HL-60 (cell line): ENCODE measurements around the gene NATD1.
A peak's percentile ranks its signal among the peaks of the same experiment; 100 is the strongest.

ENCODE experiments used
- DNase-seq, 2 experiments: peaks; one replicate each; pipeline ENCODE4 v3.0.0-alpha.2; 2010 to 2020; ENCODE audit warnings: low read depth in 1 of 2, low spot score in 1 of 2
- H3K27ac ChIP-seq: fragments of 250-450 bp; sonication (Bioruptor Pico); replicated peaks from 2 replicates; pipeline ENCODE4 v1.5.1; 2020; ENCODE audit warnings: mild to moderate bottlenecking, moderate library complexity
- H3K27me3 ChIP-seq: fragments of 250-450 bp; sonication (Bioruptor Pico); 2 replicates; pipeline ENCODE4 v1.5.1; 2021; ENCODE audit warnings: mild to moderate bottlenecking, moderate library complexity; ENCODE audit not compliant: insufficient read depth, poor library complexity, severe bottlenecking
- H3K4me3 ChIP-seq: replicated peaks from 2 replicates; pipeline ENCODE4 v1.5.1; 2011; ENCODE audit warnings: mild to moderate bottlenecking, control low read depth, low read length; ENCODE audit not compliant: insufficient read depth
- GABPA ChIP-seq: IDR thresholded peaks from 2 replicates; pipeline ENCODE4 v1.6.1; 2012; ENCODE audit warnings: low read depth
- POLR2AphosphoS5 ChIP-seq: IDR thresholded peaks from 2 replicates; pipeline ENCODE4 v1.6.1; 2012; ENCODE audit warnings: low read depth
- SPI1 ChIP-seq: IDR thresholded peaks from 2 replicates; pipeline ENCODE4 v1.6.1; 2012; ENCODE audit warnings: low read depth, mild to moderate bottlenecking, borderline replicate concordance
- TF ChIP-seq, protein P1 (sequence below): IDR thresholded peaks from 2 replicates; pipeline ENCODE4 v1.6.1; 2012; ENCODE audit warnings: low read depth; ENCODE audit not compliant: insufficient replicate concordance
- TF ChIP-seq, protein P2 (sequence below): IDR thresholded peaks from one replicate; pipeline ENCODE4 v1.5.1; 2011; ENCODE audit warnings: low read length, control low read depth, inconsistent platforms; ENCODE audit not compliant: insufficient read depth

Gene NATD1

DNA sequence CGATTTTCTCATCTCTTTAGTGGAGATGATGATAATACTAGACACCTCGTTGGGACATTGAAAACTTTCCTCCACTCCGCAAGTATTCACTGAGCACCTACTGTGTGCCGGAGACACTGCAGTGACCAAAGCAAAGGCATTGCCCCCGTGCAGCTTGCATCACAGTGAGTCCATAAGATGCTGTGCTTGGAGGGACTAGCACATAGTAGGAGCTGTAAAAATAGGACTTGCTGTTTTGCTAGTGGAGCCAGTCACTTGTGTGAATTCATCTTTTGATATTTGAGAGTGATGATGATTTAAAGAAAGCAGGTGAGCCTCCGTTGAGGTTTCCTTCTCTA, 26.0 kb upstream of the NATD1 start:
- Histone ChIP-seq H3K4me3 (no peak overlapping the region), H3K27me3 (no peaks in the 10 kb centered on the region), H3K27ac (peak overlapping the region; percentile 61)
- DNase-seq = no peak
- TF ChIP-seq POLR2AphosphoS5 = no peak
- no peak for TF ChIP-seq SPI1
- TF ChIP-seq, protein P1, sequence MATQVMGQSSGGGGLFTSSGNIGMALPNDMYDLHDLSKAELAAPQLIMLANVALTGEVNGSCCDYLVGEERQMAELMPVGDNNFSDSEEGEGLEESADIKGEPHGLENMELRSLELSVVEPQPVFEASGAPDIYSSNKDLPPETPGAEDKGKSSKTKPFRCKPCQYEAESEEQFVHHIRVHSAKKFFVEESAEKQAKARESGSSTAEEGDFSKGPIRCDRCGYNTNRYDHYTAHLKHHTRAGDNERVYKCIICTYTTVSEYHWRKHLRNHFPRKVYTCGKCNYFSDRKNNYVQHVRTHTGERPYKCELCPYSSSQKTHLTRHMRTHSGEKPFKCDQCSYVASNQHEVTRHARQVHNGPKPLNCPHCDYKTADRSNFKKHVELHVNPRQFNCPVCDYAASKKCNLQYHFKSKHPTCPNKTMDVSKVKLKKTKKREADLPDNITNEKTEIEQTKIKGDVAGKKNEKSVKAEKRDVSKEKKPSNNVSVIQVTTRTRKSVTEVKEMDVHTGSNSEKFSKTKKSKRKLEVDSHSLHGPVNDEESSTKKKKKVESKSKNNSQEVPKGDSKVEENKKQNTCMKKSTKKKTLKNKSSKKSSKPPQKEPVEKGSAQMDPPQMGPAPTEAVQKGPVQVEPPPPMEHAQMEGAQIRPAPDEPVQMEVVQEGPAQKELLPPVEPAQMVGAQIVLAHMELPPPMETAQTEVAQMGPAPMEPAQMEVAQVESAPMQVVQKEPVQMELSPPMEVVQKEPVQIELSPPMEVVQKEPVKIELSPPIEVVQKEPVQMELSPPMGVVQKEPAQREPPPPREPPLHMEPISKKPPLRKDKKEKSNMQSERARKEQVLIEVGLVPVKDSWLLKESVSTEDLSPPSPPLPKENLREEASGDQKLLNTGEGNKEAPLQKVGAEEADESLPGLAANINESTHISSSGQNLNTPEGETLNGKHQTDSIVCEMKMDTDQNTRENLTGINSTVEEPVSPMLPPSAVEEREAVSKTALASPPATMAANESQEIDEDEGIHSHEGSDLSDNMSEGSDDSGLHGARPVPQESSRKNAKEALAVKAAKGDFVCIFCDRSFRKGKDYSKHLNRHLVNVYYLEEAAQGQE = no peak
- TF ChIP-seq GABPA = no peak
- TF ChIP-seq, protein P2, sequence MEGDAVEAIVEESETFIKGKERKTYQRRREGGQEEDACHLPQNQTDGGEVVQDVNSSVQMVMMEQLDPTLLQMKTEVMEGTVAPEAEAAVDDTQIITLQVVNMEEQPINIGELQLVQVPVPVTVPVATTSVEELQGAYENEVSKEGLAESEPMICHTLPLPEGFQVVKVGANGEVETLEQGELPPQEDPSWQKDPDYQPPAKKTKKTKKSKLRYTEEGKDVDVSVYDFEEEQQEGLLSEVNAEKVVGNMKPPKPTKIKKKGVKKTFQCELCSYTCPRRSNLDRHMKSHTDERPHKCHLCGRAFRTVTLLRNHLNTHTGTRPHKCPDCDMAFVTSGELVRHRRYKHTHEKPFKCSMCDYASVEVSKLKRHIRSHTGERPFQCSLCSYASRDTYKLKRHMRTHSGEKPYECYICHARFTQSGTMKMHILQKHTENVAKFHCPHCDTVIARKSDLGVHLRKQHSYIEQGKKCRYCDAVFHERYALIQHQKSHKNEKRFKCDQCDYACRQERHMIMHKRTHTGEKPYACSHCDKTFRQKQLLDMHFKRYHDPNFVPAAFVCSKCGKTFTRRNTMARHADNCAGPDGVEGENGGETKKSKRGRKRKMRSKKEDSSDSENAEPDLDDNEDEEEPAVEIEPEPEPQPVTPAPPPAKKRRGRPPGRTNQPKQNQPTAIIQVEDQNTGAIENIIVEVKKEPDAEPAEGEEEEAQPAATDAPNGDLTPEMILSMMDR = no peak

DNA sequence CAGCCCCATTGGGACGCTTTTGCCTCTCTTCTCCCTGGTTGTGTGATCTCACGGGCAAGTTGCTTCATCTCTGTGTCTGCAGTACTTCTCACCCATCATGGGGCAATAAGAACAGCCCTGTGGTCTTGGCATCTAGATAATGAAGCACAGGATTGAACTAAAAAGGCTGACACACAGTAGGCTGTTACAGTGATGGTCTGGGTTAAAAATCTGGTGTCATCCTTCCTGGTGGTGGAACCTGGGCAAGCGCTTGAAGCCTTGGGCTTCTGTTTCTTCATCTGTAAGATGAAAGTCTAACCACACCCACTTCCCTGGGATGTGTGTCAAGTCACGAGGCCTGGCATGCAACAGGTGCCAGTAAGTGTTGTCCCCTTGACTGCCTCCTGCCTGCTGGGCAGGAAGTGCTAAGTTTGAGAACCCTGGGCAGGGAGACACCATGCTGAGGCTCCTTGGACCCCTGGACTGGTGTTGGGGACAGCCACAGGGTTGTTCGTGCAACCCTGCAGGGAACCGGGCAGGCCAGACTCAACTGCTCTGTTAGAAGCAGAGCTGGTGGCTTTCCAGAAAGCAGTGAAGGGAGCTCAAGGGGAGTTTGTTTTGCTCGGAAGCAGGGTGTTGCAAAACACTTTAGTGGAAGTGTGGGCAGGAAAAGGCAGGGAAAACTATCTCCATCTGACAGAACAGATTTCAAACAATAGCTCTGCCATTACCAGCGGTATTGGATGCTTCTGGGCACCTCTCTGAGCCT, 25.4 kb upstream of the NATD1 start:
- TF ChIP-seq POLR2AphosphoS5 (no peak), SPI1 (peak; percentile 40; the same call in 1 of the 2 replicates)
- Histone ChIP-seq H3K4me3 (no peak overlapping the region), H3K27ac (peak overlapping the region; percentile 61), H3K27me3 (no peaks in the 10 kb centered on the region)
- DNase-seq = peak in 1 of 2 experiments; percentile 85

DNA sequence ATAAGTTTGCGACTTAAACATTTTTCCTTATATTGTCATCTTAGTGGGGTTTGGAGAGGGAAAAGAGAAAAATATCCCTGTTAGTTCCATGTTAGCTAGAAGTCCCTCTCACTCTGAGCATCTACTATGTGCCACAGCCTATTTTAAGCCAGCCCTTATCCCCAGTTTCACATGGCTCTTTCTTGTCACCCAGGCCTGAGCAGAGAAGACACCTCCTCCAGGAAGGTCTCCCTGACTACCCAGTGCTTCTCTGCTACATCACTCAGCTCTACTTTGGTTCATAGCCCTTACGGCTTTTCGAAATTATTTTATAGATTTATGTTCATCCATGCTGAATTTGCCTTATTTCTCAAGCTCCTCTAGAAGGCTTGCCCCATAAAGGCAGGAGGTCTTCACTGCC, 24.1 kb upstream of the NATD1 start:
- no peak for TF ChIP-seq SPI1
- no peak for TF ChIP-seq POLR2AphosphoS5
- TF ChIP-seq, protein P2 = no peak
- TF ChIP-seq, protein P1 = no peak
- TF ChIP-seq GABPA = no peak
- H3K4me3 ChIP-seq = no peak overlapping the region
- H3K27ac ChIP-seq = no peak overlapping the region
- no peak for DNase-seq
- H3K27me3 ChIP-seq = no peaks in the 10 kb centered on the region

DNA sequence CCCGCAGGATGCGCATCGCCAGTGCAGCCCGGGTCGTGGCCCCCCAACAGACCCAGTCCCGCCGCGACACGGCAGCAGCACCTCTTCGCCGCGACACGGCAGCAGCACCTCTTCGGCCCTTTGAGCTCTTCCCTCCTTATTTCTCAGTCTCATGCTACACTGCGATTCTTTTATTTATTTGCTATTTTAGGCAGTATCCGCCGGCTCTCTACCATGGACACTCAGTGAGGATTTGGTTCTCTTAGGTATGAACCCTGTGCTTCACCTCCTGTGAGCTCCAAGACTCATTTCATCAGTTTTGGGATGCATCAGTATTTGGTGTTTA, 23.0 kb upstream of the NATD1 start:
- Histone ChIP-seq H3K27me3 (no peaks in the 10 kb centered on the region), H3K27ac (no peak overlapping the region), H3K4me3 (peak overlapping the region; percentile 64)
- TF ChIP-seq POLR2AphosphoS5 = no peak
- TF ChIP-seq SPI1 = no peak
- TF ChIP-seq GABPA = no peak
- TF ChIP-seq, protein P1 = no peak
- TF ChIP-seq, protein P2 = no peak
- no peak for DNase-seq
